GM12874 (cell line): ENCODE measurements around the gene SEC24C.

Experiments used
- TF ChIP-seq, protein P1 (sequence below): IDR thresholded peaks from 2 replicates; pipeline ENCODE4 v1.5.1; 2011; ENCODE audit warnings: low read depth, mild to moderate bottlenecking, control low read depth, low read length, moderate library complexity; ENCODE audit not compliant: insufficient read depth

SEC24C gene

DNA sequence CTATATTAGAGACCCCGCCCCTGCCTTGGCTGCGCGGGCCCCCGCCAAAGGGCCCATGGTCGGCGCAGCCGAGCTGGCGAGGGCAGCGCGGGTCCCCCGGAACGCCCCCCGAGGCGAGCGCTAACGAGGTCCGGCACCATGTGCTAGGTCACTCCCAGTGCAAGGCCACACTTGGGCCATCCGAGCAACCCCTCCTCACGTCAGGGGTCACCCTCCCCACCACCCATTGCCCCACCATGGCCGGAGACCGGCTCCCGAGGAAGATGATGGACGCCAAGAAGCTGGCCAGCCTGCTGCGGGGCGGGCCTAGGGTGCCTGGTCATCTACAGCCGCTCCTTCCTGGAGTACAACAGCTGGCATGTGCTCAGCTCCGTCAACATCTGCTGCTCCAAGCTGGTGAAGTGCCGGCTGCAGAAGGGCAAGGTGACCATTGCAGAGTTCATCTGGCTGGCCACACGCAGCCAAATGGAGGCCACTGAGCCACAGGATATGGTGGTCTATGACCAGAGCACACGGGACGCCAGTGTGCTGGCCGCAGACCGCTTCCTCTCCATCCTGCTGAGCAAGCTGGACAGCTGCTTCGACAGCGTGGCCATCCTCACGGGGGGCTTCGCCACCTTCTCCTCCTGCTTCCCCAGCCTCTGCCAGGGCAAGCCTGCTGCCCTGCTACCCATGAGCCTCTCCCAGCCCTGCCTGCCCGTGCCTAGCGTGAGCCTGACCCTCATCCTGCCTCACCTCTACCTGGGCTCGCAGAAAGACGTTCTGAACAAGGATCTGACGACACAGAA lies 12.4 kb upstream of the SEC24C start:
- TF ChIP-seq, protein P1, sequence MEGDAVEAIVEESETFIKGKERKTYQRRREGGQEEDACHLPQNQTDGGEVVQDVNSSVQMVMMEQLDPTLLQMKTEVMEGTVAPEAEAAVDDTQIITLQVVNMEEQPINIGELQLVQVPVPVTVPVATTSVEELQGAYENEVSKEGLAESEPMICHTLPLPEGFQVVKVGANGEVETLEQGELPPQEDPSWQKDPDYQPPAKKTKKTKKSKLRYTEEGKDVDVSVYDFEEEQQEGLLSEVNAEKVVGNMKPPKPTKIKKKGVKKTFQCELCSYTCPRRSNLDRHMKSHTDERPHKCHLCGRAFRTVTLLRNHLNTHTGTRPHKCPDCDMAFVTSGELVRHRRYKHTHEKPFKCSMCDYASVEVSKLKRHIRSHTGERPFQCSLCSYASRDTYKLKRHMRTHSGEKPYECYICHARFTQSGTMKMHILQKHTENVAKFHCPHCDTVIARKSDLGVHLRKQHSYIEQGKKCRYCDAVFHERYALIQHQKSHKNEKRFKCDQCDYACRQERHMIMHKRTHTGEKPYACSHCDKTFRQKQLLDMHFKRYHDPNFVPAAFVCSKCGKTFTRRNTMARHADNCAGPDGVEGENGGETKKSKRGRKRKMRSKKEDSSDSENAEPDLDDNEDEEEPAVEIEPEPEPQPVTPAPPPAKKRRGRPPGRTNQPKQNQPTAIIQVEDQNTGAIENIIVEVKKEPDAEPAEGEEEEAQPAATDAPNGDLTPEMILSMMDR, result no peak

DNA sequence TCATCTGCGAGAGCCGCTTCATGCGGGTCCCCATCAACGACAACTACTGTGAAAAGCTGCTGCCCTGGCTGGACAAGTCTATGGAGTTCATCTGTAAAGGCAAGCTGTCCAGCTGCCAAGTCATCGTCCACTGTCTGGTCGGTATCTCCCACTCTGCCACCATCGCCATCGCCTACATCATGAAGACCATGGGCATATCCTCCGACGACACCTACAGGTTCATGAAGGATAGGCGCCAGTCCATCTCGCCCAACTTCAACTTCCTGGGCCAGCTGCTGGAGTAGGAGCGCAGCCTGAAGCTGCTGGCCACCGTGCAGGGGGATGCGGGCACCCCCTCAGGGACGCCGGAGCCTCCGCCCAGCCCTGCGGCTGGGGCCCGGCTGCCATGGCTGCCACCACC lies 11.7 kb upstream of the SEC24C start:
- TF ChIP-seq, protein P1, result no peak

DNA sequence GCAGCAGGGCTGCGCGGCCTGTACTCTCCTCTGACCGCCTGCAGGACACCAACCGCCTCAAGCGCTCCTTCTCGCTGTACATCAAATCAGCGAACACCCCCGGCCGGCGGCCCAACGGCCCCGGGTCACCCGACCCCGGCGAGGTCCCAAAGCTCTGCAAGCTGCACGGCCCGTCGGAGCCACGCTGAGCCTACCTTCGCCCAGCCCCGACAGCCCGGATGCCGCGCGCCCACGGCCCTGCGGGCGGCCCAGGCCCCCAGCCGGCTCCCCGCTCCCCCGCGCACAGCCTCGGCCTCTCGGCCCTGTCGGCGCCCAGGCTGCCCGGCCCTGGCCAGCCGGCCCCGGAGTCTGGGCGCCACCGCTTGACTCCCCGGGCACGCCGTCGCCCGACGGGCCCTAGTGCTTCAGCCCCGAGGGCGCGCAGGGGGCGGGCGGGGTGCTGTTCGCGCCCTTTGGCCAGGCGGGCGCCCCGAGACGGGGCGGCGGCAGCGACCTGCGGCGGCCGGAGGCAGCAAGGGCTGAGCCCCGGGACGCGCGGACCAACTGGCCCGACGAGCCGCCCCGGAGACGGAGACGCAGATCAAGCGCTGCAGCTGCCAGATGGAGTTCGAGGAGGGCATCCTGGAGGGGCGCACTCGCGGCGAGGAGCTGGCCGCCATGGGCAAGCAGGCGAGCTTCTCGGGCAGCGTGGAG lies 11.1 kb upstream of the SEC24C start:
- TF ChIP-seq, protein P1, result no peak

DNA sequence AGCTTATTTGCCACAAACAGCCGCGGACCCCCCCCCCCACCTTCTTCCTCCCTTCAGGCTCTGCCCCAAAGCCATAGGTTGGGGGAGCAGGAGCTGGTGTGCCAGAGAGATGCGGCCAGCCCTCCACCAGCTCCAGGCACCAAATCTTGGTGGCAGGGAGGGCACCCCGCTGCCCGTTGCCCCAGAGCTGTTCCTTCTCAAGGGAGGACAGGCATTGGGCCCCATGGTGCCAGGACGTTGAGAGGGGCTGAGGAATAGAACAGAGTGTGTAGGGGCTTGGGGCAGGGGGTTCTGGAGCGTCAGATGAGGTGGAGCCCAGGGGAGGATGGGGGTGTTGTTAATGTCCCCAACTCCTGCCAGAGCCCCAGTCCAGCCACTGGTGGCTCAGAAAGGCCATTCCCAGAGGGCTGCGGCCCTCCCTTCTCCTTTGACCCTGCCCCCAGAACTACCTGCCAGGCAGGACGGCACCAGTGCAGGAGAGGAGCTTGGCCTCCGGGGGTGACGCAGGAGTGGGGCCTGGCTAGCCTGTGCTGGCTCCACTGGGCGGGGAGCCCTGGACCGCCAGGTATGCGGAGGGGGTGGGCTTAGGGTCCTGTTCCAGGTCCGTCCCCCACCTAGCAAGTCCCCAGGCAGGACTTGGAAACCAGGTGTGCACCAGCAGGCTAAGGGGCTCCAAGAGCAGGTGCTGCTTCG lies 10.0 kb upstream of the SEC24C start:
- TF ChIP-seq, protein P1, result no peak

DNA sequence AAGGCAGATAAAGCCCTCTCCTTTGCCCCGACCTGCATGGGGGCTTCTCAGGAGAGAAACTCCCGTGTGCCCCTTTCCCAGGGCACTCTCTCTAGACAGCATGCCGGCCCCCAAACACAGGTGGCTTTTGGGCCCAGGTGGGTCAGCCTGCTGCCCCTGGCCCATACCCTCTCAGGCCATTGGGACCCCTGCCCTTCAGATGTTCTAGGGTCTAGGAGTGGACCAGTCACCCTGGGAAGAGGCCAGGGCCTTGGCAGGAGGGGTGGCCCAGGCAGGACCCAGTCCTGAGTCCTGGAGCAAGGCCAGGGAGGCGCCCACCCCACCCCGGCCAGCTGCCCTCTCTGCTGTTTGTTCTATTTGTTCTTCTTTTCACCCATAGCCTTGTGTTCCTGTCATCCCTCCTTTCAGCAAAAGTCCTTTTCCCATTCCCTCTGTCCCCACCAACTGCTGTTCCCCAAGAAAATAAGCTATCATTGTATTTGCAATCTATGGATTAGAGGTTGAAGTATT lies 9.3 kb upstream of the SEC24C start:
- TF ChIP-seq, protein P1, result no peak

DNA sequence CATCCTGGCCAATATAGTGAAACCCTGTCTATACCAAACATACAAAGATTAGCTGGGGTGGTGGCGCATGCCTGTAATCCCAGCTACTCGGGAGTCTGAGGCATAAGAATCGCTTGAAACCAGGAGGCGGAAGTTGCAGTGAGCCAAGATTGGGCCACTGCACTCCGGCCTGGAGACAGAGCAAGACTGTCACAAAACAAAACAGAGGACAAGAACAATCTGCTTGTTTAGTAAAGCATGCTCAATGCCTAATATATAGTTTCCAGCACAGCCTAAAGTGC lies 1.8 kb upstream of the SEC24C start:
- TF ChIP-seq, protein P1, result no peak

DNA sequence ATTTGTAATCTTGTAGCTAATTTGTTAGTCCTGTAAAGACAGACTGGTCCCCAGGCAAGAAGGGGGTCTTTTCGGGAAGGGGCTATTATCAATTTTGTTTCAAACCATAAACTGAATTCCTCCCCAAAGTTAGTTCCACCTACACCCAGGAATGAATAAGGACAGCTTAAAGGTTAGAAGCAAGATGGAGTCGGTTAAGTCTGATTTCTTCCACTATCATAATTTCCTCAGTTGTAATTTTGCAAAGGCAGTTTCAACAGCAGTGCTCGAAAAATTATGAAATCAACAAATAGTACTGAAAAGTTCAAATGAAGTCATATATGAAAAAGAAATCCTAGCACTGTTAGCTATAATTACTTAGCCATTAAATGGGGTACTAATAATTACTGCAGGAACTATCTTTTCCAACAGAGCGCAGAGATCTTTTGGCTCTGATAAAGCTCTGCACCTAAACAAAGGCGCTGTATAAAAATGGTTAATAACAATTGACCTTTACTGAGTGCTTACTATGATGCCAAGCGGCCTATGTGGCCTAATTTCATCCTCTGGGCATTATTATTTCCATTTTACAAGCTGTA lies 756 bp upstream of the SEC24C start:
- TF ChIP-seq, protein P1, result no peak
